HG02623 (cell line): ENCODE measurements around the gene JMJD4.
"Not testable (repeated sequence)": the region's sequence is repeated elsewhere in the genome, so short reads cannot be mapped to it uniquely, and the experiment has no call there.

Experiments used
- ATAC-seq: cut with Tn5 transposase; IDR thresholded peaks from one replicate; pipeline ENCODE4 v1.9.1; 2021; ENCODE audit warnings: moderate library complexity; ENCODE audit not compliant: unreplicated experiment

The JMJD4 gene

GRCh38 chr1:227707846-227708245 is 27.3 kb downstream of the JMJD4 start:
- ATAC-seq = no peak

- not testable (repeated sequence) for ATAC-seq
These were observed 33.5 kb downstream of the JMJD4 start for GRCh38 chr1:227701631-227702030.

- no peak for ATAC-seq
These were observed 37.7 kb downstream of the JMJD4 start for GRCh38 chr1:227697321-227697864.

- ATAC-seq = no peak
These were observed 49.3 kb downstream of the JMJD4 start for GRCh38 chr1:227685807-227686206.
